Stimulated activated CD4-positive, alpha-beta T cell treated with anti-CD3 and anti-CD28 coated beads, Interleukin-4, amount 100 ng/mL, for 24 hours (primary cell): ENCODE data around the gene FAM209A.
"Not testable (repeated sequence)": the region's sequence is repeated elsewhere in the genome, so short reads cannot be mapped to it uniquely, and the experiment has no call there.

Experiments used
- DNase-seq: peaks from one replicate; pipeline ENCODE4 v3.0.0-alpha.2; 2020

Gene FAM209A, protein sequence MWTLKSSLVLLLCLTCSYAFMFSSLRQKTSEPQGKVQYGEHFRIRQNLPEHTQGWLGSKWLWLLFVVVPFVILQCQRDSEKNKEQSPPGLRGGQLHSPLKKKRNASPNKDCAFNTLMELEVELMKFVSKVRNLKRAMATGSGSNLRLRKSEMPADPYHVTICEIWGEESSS

DNA sequence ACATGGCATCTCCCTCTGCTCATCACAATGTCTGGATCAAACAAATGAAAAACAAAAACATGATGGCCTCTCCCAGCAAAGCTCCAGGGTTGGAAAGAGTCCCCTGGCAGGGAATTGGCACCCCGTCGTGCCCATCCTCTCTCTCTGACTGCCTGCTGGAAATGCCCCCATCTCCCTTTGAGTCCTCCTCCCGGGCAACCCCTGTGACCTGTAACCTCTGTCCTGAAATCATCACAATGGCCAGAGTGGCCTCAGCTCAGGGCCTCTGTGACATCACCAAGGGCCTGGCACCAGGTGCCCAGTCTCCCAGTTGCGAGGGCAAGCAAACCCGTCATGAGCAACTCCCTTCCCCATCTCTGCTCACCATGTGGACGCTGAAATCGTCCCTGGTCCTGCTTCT is at the start of gene FAM209A:
TSS of gene FAM209A (plus strand) at position 301 of the 400 bp plus-strand sequence. CDS start at position 366, 65 bp downstream.
- DNase-seq = not testable (repeated sequence)

DNA sequence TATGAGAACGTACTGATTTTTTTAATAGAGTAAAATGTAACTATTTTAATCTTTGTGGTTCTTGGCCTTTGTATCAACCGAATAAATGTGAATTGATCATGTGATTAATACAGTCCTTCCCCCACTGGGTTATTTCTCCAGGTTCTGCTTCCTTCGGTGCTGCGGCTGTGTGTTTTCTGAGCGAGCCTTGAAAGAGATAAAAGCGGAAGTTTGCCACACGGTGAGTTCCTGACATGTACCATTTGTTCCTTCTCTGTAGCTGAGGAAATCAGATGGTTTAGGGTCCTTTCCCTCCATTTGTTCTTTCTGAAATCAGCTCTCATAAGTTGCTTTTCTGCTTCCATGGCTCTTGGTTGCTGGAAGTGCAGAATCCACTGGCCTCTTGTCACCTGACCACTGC is 40.6 kb upstream of the FAM209A start:
- no peak for DNase-seq

DNA sequence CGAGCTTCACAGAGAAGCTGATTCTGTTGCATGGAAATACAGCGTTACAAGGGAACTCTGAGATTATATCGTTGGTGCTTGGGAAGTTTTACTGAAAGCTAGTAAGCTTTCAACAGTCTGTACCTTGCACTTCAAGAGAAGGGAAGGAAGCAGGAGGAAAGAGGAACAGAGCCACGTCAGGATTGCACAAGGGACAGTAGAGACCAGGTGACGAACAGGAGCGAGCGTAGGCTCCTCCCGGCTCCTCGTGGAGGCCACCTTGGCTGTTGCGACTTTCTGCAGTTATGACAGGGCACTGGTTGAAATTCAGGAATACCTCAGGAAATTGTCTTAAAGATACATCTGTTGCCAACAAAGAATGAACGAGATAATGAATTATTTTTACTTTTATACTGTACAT is 37.3 kb upstream of the FAM209A start:
- DNase-seq = no peak

DNA sequence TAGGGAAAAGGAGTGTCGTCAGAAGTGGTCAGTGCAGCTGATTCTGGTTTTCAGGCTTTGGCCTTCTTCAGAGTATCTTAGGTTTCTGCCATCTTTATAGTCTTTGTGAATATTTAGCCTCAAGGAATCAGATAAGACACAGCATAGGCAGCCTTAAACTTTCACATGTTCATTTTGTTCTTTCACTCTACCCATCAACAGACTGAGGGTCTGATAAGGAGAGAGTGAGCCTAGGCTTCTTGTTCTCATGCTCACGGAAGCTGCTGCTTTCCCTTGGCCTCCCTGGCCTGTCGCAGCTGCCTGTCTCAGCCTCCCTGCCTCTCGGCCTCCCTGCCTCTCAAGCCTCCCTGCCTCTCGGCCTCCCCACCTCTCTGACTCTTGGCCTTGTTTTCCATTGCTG is 36.0 kb upstream of the FAM209A start:
- no peak for DNase-seq

DNA sequence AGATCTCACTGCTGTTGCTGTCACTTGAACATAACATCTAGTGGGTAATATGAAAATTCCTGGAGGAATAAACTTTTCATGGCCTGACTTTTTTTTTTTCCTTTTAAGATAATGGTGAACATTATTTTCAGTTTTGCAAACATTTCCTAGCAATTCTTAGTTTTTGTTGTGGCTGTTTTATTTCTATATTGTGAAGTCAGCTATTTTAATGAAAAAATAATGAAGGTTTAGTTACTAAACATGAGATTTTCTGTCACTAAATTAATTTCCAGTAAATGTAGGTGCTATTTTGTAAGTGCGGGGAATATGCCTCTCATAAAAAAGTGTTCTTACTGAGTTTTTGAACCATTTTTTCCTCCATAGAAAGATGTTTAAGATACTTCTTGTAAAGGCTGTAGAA is 23.4 kb upstream of the FAM209A start:
- DNase-seq = no peak

DNA sequence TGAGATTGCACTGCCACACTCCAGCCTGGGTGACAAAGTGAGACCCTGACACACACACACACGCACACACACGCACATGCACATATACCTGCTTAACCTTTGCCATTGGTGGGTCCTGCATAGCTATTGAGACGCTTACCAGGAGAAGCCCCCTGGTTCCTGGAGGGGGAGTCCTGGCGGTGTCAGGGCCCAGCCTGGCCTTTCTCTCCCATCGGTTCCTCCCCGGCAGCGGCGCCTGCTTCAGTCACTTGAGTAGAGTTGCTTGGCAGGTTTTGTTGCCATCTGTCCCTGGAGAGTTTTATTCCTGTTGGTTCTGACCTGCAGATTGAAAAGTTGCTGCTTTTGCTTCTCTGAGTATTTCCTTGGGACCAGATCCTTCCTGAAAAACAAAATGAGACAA is 20.6 kb upstream of the FAM209A start:
- no peak for DNase-seq

DNA sequence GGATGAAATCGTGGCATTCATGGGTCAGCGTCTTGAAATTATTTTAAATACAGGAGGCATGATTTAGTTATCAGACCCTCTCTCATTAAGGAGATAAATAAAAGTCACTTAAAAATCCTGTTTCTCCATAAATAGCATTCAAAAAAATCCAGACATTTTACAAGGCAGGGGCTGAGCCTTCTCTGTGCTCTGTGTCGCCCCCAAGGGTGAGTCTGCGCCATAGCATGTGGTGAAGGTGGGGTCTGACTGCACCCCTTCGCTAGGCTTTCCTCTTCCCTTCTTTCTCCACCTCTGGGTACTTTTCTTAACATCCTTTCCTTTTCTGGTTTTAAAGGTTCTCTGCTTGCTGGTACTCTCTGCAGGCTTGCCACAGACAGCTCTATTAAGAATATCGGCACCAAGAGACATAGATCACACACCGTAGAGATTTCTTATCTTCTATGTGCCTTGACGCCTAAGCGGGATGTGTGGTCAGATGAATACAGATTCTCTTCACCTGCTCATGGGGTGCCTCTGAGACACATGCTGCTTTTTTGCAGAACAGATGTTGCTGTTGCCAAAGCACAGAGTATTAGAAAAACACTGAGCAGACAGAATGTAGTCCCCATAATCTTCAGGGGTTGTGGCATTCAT is 20.1 kb upstream of the FAM209A start:
- DNase-seq = peak; percentile 16

DNA sequence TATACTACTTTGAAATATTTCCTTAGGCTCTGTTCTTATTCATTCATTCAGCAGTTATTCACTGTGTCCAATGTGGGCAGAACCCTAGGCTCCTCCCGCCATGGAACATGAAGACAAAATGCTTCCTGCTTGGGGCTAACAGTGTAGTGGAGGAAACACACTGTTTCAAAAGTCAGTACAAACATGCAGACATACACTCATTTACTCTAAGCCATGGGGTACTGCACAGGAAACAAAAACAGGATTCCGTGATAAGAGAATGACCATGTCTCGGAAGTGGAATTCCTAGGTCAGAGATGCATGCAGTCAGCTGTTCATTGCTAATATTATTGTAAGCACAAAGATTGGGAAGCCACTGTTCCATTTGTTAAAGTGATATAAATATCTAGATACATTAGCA is 18.4 kb upstream of the FAM209A start:
- no peak for DNase-seq

DNA sequence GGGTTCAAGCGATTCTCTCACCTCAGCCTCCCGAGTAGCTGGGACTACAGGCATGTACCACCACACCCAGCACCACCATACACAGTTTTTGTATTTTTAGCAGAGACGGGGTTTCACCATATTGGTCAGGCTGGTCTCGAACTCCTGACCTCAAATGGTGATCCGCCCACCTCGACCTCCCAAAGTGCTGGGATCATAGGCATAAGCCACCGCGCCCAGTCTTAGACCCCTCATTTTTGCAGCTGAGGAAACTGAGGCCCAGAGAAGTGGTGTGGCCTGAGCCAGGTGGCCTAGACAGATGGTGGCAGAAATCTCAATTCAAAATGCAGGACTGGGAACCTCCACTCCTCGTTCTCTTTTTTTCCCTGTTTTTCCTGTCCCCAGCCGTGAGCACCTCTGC is 12.6 kb upstream of the FAM209A start:
- DNase-seq = no peak

DNA sequence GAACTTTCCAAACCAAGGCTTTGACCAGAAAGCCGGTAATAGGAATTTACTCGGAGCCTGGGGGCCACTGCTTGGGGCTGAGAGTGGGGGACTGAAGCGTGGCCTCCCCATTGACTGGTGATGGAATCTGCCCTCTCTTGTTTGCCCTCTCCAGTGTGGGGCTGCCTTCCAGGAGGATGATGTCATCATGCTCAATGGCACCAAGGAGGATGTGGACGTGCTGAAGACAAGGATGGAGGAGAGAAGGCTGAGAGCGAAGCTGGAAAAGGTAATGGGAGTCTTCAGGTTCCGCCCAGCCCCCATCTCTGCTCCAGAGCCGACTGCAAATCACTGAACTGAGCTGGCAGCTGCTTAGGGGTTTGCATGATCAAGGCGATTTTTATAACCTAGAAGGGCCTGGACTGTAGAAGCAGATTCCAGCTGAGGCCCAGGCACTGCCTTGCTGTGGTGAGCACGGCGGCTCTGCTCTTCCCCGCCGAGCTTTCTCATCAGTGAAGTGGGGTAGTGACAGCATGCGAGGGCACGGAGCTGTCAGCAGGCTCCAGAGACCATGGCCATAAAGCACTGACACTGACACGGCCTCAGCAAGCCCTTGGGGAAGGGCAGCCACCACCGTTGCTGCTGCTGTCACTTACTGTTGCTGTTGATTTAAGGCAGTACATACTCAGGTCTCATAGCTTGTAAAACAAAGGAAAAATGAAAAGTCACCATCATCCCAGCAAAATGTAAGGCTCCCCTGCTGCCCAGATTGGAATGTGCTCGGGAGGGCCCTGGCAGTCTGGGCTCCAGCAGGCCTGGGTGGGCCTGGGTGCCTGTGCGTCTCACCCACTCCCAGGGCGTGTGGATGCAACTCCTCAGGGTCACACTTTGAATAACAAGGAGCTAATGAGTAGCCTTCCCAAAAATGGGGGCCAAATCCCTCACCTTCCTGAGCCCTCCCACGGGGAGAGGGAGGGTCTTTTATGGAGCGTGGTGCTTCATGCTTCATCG is 11.1 kb upstream of the FAM209A start:
- DNase-seq = no peak

DNA sequence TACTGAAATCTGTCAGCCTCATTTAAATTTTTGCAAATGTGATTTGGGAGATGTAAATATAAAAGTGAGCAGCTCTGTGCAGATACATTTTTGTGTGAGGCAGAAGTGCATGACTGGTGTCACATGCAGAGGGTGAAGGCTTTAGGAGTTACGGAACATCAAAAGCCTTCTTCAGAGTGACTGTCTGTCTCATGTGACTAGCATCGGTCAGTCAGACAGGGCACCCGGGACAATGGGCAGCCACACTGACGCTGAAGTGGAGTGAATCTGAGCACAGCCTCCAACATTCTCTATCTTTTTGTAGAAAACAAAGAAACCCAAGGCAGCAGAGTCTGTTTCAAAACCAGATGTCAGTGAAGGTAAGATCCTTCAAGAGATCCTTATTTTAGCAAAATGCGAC is 7.9 kb upstream of the FAM209A start:
- DNase-seq = no peak

DNA sequence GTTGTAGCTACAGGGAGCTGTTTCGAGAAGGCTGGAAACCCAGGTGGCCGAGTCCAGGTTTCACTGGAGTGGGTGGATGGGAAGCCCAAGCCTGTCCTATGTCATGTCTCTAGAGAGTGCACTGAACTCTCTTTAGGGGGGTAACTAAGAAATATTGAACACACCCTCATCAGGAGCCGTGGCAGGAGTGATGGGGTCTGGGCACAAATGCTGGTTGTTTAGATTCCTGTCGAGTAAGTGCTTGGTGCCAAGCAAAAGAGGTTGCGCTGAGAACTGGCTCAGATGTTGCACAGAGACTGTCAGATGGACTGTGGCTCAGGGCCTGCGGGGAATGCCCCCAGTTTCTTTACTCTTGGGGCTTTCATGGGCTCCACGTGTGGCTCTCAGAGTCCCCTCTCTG is 7.3 kb upstream of the FAM209A start:
- no peak for DNase-seq

DNA sequence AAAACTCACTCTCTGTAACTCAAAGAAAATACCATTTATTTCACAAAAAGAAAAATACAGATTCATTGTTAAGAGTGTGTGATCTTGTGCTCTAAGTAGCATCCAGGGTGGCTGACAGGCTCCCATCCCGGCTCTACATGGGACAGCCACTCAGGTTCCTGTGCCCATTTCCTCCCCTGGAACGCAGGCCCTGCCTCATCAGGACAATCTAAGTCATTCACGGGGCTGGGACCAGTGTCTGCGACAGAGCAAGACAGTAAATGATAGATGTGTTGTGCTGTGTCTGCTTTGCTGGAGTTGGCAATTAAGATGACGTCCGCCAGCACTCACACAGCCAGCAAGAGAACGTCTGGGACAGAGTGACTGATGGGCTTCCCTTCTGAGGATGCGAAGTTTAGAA is 6.9 kb upstream of the FAM209A start:
- DNase-seq = no peak

DNA sequence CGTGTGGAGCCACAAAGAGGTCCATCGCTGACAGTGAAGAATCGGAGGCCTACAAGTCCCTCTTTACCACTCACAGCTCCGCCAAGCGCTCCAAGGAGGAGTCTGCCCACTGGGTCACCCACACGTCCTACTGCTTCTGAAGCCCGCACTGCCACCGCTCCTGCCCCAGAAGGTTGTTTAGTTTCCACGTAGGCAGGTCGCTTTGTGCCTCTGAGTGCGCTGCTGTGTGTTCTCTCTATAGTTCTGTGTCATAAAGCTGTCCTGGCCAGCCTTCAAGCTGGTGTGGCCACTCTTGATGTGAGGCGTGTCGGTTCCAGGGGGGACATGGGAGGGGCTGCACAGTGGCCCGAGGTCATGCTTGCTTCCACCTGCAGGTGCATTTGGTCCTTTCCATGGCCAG is 6.4 kb upstream of the FAM209A start:
- DNase-seq = no peak

DNA sequence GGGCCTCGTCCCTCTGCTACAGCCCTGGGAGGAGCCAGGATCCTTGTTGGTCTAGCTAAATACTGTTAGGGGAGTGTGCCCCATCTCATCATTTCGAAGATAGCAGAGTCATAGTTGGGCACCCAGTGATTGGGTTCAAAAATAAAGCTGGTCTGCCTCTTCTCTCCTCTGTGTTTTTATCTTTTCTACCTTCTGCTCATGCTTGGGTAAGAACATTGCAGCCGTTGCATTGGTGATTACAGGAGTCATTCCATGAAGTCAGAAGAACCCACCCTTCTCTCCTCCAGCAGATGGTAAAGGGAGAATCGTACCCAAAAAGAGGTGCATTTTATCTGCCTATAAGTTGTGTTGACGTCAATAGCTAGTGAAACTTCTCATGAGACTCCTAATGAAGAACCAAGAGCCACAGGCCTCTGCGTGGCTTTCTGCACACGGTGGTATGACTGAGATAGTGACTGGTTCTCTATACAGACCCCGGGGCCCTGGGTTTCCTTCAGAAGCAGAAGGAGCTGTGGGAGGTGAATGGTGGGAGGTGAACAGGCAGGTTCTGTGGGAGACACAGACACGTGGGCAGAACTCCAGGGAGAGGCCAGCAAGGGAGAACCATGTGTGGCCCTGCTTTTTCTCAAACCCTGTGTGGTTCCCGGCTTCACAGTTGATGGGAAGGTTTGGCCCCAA is 5.7 kb upstream of the FAM209A start:
- DNase-seq = no peak

DNA sequence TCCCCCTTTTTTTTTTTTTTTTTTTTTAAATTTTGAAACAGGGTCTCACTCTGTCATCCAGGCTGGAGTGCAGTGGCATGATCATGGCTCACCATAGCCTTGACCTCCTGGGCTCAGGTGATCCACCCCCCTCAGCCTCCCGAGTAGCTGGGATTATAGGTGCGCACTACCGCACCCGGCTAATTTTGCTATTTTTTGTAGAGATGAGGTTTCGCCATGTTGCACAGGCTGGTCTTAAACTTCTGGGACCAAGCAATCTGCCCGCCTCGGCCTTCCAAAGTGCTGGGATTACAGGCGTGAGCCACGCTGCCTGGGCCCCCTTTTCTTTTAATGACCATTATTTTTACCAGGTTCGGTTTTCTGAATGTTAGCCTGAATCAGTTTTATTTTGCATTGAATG is 5.0 kb upstream of the FAM209A start:
- no peak for DNase-seq

DNA sequence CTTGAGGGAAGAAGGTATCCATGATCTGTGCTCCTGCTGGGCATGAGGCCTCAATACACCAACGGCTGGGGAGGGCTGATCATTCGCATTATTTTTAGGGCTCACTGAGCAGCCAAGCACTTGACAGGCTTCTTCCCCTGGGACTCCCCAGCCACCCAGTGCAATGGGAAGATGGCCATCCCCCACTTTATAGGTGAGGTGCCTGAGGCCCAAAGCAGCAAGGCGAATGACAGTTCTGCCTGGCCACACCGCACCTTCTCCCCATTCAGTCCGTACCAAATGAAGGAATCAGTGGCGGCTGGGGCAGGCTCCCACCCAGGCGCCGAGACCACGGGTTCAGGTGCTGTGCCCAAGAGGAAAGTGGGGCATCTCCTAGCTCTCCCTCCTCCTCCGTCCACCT is 4.4 kb upstream of the FAM209A start:
- DNase-seq = no peak

DNA sequence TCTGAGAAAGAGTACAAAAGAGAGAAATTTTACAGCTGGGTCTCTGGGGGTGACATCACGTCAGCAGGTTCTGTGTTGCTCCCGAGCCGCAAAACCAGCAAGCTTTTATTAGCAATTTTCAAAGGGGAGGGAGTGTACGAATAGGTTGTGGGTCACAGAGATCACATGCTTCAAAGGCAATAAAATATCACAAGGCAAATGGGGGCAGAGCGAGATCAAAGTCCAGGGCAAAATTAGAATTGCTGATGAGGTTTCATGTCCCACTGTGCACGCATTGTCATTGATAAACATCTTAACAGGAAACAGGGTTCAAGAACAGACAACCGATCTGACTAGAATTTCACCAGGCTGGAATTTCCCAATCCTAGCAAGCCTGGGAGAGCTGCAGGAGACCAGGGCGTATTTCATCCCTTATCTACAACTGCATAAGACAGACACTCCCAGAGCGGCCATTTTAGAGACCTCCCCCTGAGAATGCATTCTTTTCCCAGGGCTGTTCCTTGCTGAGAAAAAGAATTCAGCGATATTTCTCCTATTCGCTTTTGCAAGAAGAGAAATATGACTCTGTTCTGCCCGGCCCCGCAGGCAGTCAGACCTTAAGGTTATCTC is 3.7 kb upstream of the FAM209A start:
- not testable (repeated sequence) for DNase-seq

DNA sequence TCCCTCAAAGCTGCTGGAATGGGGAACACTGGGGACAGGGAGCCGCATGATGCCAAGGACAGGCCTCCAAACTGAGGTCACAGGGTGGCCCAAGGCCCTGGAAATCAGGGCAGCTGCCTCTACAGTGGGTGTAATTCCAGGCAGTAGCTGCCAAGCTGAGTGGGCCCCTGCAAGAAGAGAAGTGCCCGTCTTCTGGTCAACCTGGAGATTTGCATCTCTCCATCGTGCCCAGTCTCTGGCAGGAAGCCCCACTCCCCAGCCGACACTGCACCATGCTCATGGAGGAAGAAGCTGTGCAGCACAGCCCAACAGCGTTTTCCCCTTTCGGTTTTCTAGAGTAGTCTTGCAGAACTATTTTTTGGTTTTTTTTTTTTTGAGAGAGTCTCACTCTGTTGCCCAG is 2.2 kb upstream of the FAM209A start:
- no peak for DNase-seq

DNA sequence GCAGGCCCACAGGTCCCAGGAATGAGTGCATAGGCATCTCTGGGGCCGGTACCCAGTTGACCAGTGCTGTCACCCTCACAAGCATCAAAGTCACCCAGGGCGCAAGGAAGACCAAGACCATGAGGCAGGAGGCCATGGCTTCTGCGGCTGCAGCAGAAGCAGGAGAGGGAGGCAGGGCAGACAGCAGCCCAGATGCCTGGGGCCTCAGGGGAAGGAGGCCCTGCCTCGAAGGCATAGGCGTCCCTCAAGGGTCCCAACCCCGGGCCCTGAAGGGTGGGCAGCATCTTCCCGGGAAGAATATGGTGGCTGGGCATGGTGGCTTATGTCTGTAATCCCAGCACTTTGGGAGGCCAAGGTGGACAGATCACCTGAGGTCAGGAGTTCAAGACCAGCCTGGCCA is 3.0 kb downstream of the FAM209A start:
- DNase-seq = no peak

DNA sequence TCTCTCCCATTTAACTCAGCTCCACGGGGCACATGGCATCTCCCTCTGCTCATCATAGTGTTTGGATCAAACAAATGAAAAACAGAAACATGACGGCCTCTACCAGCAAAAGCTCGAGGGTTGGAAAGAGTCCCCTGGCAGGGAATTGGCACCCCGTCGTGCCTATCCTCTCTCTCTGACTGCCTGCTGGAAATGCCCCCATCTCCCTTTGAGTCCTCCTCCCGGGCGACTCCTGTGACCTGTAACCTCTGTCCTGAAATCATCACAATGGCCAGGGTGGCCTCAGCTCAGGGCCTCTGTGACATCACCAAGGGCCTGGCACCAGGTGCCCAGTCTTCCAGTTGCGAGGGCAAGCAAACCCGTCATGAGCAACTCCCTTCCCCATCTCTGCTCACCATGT is 8.4 kb downstream of the FAM209A start, which contains the start of gene FAM209B:
TSS of gene FAM209B (plus strand) at position 301 of the 400 bp plus-strand sequence. CDS start at position 397, 96 bp downstream.
- DNase-seq = not testable (repeated sequence)

DNA sequence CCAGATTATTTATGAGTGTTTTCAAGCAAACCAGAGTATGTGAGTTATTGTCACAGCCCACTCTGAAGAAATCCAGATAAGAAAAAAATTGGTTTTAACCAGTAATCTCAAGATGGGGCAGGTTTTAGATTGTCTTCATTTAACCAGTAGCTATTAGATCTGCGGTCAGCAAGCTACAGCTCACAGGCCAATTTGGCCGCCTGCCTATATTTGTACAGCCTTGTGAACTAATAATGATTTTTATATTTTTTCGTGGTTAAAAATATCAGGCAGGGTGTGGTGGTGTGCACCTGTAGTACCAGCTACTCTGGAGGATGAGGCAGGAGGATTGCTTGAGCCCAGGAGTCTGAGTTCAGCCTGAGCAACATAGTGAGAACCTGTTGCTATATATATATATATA is 13.5 kb downstream of the FAM209A start:
- DNase-seq = no peak

DNA sequence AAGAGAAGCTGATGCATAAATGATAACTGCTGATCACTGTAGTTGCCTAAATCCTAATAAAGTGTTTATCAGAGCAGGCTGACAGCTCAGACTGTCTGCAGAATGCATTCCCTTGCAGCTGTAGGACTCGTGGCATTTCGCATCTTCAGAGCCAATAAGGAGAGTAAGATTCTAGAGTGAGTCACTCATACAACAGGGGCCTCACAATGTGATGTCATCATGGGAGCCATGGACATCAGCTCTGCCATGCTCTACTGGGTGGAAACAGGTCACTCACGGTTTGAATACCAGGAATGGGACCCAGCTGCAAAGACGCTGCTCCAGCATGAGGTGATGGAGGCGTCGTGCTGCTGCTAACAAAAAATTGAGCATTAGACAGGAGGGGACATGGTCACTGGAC is 15.9 kb downstream of the FAM209A start:
- DNase-seq = no peak
